Tibial artery (tissue), 4 donors: Measurements from ENCODE around the gene MDFIC.

Source experiments
- DNase-seq, 2 donors: peaks; one replicate each; pipeline ENCODE4 v3.0.0-alpha.2; 2019
- H3K27ac ChIP-seq, 2 donors: fragments of 200-600 bp; sonication (generic) in 1 of 2; 1 replicate in 1 of 2; 2 replicates in 1 of 2; pipeline ENCODE4 v1.5.1; 2018 to 2019; ENCODE audit warnings: mild to moderate bottlenecking in 1 of 2
- H3K27me3 ChIP-seq, 2 donors: fragments of 200-600 bp; sonication (generic) in 1 of 2; one replicate each; pipeline versions ENCODE4 v1.5.1 to v1.6.0; 2016 to 2019
- H3K36me3 ChIP-seq, 3 donors: fragments of 200-600 bp; sonication (generic) in 2 of 3; one replicate each; pipeline ENCODE4 v1.5.1; 2016 to 2019; ENCODE audit warnings: mild to moderate bottlenecking in 2 of 3
- H3K4me1 ChIP-seq, 4 donors: fragments of 200-600 bp; sonication (generic) in 2 of 4; 1 replicate in 3 of 4; 2 replicates in 1 of 4; pipeline ENCODE4 v1.5.1; 2016 to 2019
- H3K4me3 ChIP-seq, 2 donors: fragments of 200-600 bp; sonication (generic) in 1 of 2; 1 replicate in 1 of 2; 2 replicates in 1 of 2; pipeline ENCODE4 v1.5.1; 2018 to 2019; ENCODE audit warnings: mild to moderate bottlenecking in 2 of 2
- H3K9me3 ChIP-seq, 3 donors: fragments of 200-600 bp; sonication (generic) in 1 of 3; one replicate each; pipeline ENCODE4 v1.5.1; 2016 to 2019
- CTCF ChIP-seq, 2 experiments: fragments of 200-600 bp in 1 of 2; fragments of 450-650 bp in 1 of 2; IDR thresholded peaks; one replicate each; pipeline ENCODE4 v1.5.1; 2017 to 2019; ENCODE audit warnings: antibody characterized with exemption in 2 of 2, mild to moderate bottlenecking in 1 of 2, moderate library complexity in 1 of 2
- intact Hi-C: fragments of 100-400 bp; cut with DNase I; formaldehyde crosslinking; loops from one replicate; pipeline ENCODE4 v1.15.0; 2023; ENCODE audit warnings: low total_unique reads

Gene MDFIC

GRCh38 chr7:115015619-115016018, 93.7 kb downstream of the MDFIC start:
- Histone ChIP-seq H3K27ac (no peak overlapping the region), H3K27me3 (no peaks in the 10 kb centered on the region), H3K9me3 (no peaks in the 10 kb centered on the region), H3K36me3 (peaks cover 9 to 18% (median 10%) of the 10 kb centered on the region in 3 donors), H3K4me3 (no peak overlapping the region), H3K4me1 (peaks cover 0 to 4% (median 0%) of the 10 kb centered on the region in 4 donors)
- no peak for TF ChIP-seq CTCF (IDR thresholded peaks at IDR 0.05)
- intact Hi-C loops: no loop called here
- no peak for DNase-seq

GRCh38 chr7:115019882-115020605, 98.2 kb downstream of the MDFIC start:
- Histone ChIP-seq H3K9me3 (no peaks in the 10 kb centered on the region), H3K36me3 (peaks cover 9 to 10% (median 10%) of the 10 kb centered on the region in 3 donors), H3K4me3 (no peak overlapping the region), H3K27ac (no peak overlapping the region), H3K27me3 (no peaks in the 10 kb centered on the region), H3K4me1 (no peaks in the 10 kb centered on the region)
- no peak for TF ChIP-seq CTCF (IDR thresholded peaks at IDR 0.05)
- no peak for DNase-seq
- intact Hi-C loops: no loop called here

GRCh38 chr7:115023219-115023618, 101.3 kb downstream of the MDFIC start:
- H3K36me3 ChIP-seq: no peaks in the 10 kb centered on the region
- no peak for TF ChIP-seq CTCF (IDR thresholded peaks at IDR 0.05)
- no peaks in the 10 kb centered on the region for H3K27me3 ChIP-seq
- no peaks in the 10 kb centered on the region for H3K9me3 ChIP-seq
- H3K27ac ChIP-seq: no peak overlapping the region
- intact Hi-C loops: no loop called here
- DNase-seq: no peak
- no peaks in the 10 kb centered on the region for H3K4me1 ChIP-seq
- H3K4me3 ChIP-seq: no peak overlapping the region

- intact Hi-C loops: no loop called here
- Histone ChIP-seq H3K36me3 (no peaks in the 10 kb centered on the region), H3K27me3 (no peaks in the 10 kb centered on the region), H3K4me3 (no peak overlapping the region), H3K9me3 (no peaks in the 10 kb centered on the region), H3K27ac (no peak overlapping the region), H3K4me1 (no peaks in the 10 kb centered on the region)
- TF ChIP-seq CTCF (IDR thresholded peaks at IDR 0.05): no peak
- DNase-seq: no peak
These were observed 102.4 kb downstream of the MDFIC start for GRCh38 chr7:115024276-115024675.

GRCh38 chr7:115032715-115033703, 111.1 kb downstream of the MDFIC start:
- Histone ChIP-seq H3K9me3 (no peaks in the 10 kb centered on the region), H3K4me3 (no peak overlapping the region), H3K36me3 (no peaks in the 10 kb centered on the region), H3K4me1 (no peaks in the 10 kb centered on the region), H3K27ac (no peak overlapping the region), H3K27me3 (no peaks in the 10 kb centered on the region)
- intact Hi-C loops: no loop called here
- TF ChIP-seq CTCF (IDR thresholded peaks at IDR 0.05): no peak
- DNase-seq: no peak
